Measurements from ENCODE around the gene ZBTB7C.

DNA sequence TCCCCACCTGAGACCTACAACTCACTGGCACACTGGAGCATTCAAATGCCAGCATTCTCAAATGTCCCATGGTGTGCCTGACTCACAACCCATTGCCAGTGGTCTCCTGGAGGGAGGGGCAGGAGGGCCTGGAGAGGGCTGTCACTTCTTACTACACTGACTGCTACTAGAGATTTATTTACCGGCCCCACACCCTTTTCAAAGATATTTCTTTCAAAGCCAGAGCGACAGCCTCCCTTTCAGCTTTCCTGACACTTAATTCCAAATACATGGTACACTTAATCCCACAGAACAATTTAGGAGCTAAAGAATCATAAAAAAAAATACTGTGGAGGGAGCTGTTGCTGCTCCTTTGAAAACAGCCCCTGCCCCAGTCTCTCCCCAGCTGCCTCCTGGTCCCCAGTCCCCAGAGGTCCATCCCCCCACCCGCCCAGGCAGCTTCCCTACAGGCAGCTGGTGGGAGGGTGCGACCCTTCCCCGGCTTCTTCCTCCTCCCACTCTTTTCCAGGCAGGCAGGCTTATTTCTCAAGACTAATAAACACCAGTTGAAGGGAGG, 349.6 kb downstream of the ZBTB7C start:
- no peak for TF ChIP-seq EZH2phosphoT487 (IDR thresholded peaks at IDR 0.05; ENCODE audit: borderline replicate concordance, low read depth, low read length)
- TF ChIP-seq, protein P1, sequence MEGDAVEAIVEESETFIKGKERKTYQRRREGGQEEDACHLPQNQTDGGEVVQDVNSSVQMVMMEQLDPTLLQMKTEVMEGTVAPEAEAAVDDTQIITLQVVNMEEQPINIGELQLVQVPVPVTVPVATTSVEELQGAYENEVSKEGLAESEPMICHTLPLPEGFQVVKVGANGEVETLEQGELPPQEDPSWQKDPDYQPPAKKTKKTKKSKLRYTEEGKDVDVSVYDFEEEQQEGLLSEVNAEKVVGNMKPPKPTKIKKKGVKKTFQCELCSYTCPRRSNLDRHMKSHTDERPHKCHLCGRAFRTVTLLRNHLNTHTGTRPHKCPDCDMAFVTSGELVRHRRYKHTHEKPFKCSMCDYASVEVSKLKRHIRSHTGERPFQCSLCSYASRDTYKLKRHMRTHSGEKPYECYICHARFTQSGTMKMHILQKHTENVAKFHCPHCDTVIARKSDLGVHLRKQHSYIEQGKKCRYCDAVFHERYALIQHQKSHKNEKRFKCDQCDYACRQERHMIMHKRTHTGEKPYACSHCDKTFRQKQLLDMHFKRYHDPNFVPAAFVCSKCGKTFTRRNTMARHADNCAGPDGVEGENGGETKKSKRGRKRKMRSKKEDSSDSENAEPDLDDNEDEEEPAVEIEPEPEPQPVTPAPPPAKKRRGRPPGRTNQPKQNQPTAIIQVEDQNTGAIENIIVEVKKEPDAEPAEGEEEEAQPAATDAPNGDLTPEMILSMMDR (conservative IDR thresholded peaks at IDR 0.05; ENCODE audit: low read length) = no peak

Measured in OCI-LY7 (cell line).